H1 (cell line): ENCODE measurements around the gene RCAN2. TPM values are rescaled to one million over a fixed set of nuclear protein-coding genes. Genes with fewer than 3 reads are reported as not detected.
A peak's percentile ranks its signal among the peaks of the same experiment; 100 is the strongest.

Source experiments
- BACH1 ChIP-seq: IDR thresholded peaks from 2 replicates; pipeline ENCODE4 v1.6.1; 2012; ENCODE audit warnings: low read length, improper control_type of control experiment
- BRCA1 ChIP-seq: IDR thresholded peaks from 2 replicates; pipeline ENCODE4 v1.6.1; 2012; ENCODE audit warnings: low read depth, low read length, improper control_type of control experiment
- RAD21 ChIP-seq, 2 experiments: IDR thresholded peaks in 1 of 2; conservative IDR thresholded peaks in 1 of 2; 2 replicates each; pipeline ENCODE4 v1.6.1; 2011; ENCODE audit warnings: low read depth in 2 of 2, low read length in 2 of 2, improper control_type of control experiment in 1 of 2, inconsistent platforms in 1 of 2, mild to moderate bottlenecking in 1 of 2, moderate library complexity in 1 of 2
- RFX5 ChIP-seq: IDR thresholded peaks from 2 replicates; pipeline ENCODE4 v1.6.1; 2011; ENCODE audit warnings: low read depth, low read length, improper control_type of control experiment, borderline replicate concordance
- polyA plus RNA-seq, 7 experiments: library from polyadenylated mRNA; depleted of rRNA in 3 of 7; stranded (reverse) in 5 of 7; unstranded in 2 of 7; fragments of >200 nt in 5 of 7; fragments of 200-250 nt in 2 of 7; gene quantifications; 1 replicate in 5 of 7; 2 replicates in 1 of 7; 4 replicates in 1 of 7; pipeline versions ENCODE4 v1.2.1 to v1.2.3, GENCODE V29; 2011 to 2013; ENCODE audit warnings: missing spikeins in 2 of 7, mixed read lengths in 2 of 7
- total RNA-seq: library from RNA; stranded (reverse); fragmentation: NEBNext Ultra II Directional; extraction: Animal tissue kit (Norgen Biotek cat#: 25700); gene quantifications from 2 replicates; pipeline ENCODE4 v1.2.1, GENCODE V29; 2021

Gene RCAN2
- total and polyA plus RNA-seq, 2 of the 8 experiments (the other 6 are each of a cell fraction or from before 2014, with no cell fraction given), result 5.0 to 8.5 TPM

GRCh38 chr6:46490425-46491200 is 636 bp downstream of the RCAN2 start (continued):
- no peak for TF ChIP-seq BRCA1
- TF ChIP-seq BACH1, result peak; percentile 69
- TF ChIP-seq RFX5, result no peak
- TF ChIP-seq RAD21 (IDR thresholded peaks at IDR 0.05 in 1 of 2, conservative IDR thresholded peaks at IDR 0.05 in 1 of 2; ENCODE audit: low read depth in 2 of 2, low read length in 2 of 2), result peak; percentile 25 to 47; a peak in 2 of 4 replicates
